Fibroblast of skin of left biceps (primary cell): ENCODE data around the gene CACNG4.
"Not testable (repeated sequence)": the region's sequence is repeated elsewhere in the genome, so short reads cannot be mapped to it uniquely, and the experiment has no call there.

ENCODE experiments used
- DNase-seq, 2 experiments: peaks; one replicate each; pipeline ENCODE4 v3.0.0-alpha.2; 2013; ENCODE audit warnings: low read depth in 2 of 2

CACNG4 gene

GRCh38 chr17:66964930-66965800, 658 bp downstream of the CACNG4 start:
- no peak for DNase-seq

- DNase-seq = no peak
Observed at GRCh38 chr17:66965801-66966262, 1.3 kb downstream of the CACNG4 start.

GRCh38 chr17:66966298-66966697, 1.8 kb downstream of the CACNG4 start:
- DNase-seq = no peak

GRCh38 chr17:66966704-66967418, 2.4 kb downstream of the CACNG4 start:
- DNase-seq = no peak

- DNase-seq = no peak
Observed at GRCh38 chr17:66967837-66968543, 3.5 kb downstream of the CACNG4 start.

GRCh38 chr17:66968916-66969315, 4.4 kb downstream of the CACNG4 start:
- DNase-seq = no peak

- DNase-seq = no peak
Observed at GRCh38 chr17:66970140-66970539, 5.6 kb downstream of the CACNG4 start.

GRCh38 chr17:66970797-66971196, 6.3 kb downstream of the CACNG4 start:
- no peak for DNase-seq

GRCh38 chr17:66971264-66971663, 6.8 kb downstream of the CACNG4 start:
- no peak for DNase-seq

- no peak for DNase-seq
Observed at GRCh38 chr17:66971730-66972441, 7.4 kb downstream of the CACNG4 start.

GRCh38 chr17:66972442-66972830, 7.9 kb downstream of the CACNG4 start:
- DNase-seq = not testable (repeated sequence)

- no peak for DNase-seq
Observed at GRCh38 chr17:66975188-66975587, 10.7 kb downstream of the CACNG4 start.

GRCh38 chr17:66975614-66976378, 11.3 kb downstream of the CACNG4 start:
- no peak for DNase-seq

GRCh38 chr17:66976379-66976663, 11.8 kb downstream of the CACNG4 start:
- DNase-seq = no peak

- no peak for DNase-seq
Observed at GRCh38 chr17:66976781-66977201, 12.3 kb downstream of the CACNG4 start.

GRCh38 chr17:66978514-66979061, 14.1 kb downstream of the CACNG4 start:
- DNase-seq = no peak

GRCh38 chr17:66980896-66981295, 16.4 kb downstream of the CACNG4 start:
- DNase-seq = no peak

- no peak for DNase-seq
Observed at GRCh38 chr17:66981983-66982508, 17.5 kb downstream of the CACNG4 start.

GRCh38 chr17:66983414-66984021, 19.0 kb downstream of the CACNG4 start:
- no peak for DNase-seq

- no peak for DNase-seq
Observed at GRCh38 chr17:66984730-66985129, 20.2 kb downstream of the CACNG4 start.
